Measurements from ENCODE around the gene CNTN5. TPM values are rescaled to one million over a fixed set of nuclear protein-coding genes. Genes with fewer than 3 reads are reported as not detected.

Gene CNTN5
- total RNA-seq, 4 donors from 2014 or later = not detected

GRCh38 chr11:99464985-99465384, 444.2 kb downstream of the CNTN5 start:
- TF ChIP-seq EP300 (IDR thresholded peaks at IDR 0.05) (no peak), POLR2AphosphoS5 (IDR thresholded peaks at IDR 0.05) (no peak)
- DNase-seq (ENCODE audit: low spot score in 2 of 2) = no peak
- Histone ChIP-seq H3K4me3 (no peak overlapping the region), H3K27ac (no peak overlapping the region), H3K27me3 (no peaks in the 10 kb centered on the region), H3K36me3 (no peaks in the 10 kb centered on the region), H3K9me3 (no peaks in the 10 kb centered on the region), H3K4me1 (no peaks in the 10 kb centered on the region)
- 74% methylated on average over 2 of the region's 2 CpGs for WGBS

- TF ChIP-seq CTCF (IDR thresholded peaks at IDR 0.05) (no peak), EP300 (IDR thresholded peaks at IDR 0.05) (no peak), POLR2A (IDR thresholded peaks at IDR 0.05) (no peak), POLR2AphosphoS5 (IDR thresholded peaks at IDR 0.05) (no peak)
- no peaks in the 10 kb centered on the region for H3K27me3 ChIP-seq
- 63% methylated on average over 1 of the region's 1 CpG for WGBS
- no peaks in the 10 kb centered on the region for H3K9me3 ChIP-seq
- no peaks in the 10 kb centered on the region for H3K36me3 ChIP-seq
- no peaks in the 10 kb centered on the region for H3K4me1 ChIP-seq
- H3K4me3 ChIP-seq = no peak overlapping the region
- H3K27ac ChIP-seq = no peak overlapping the region
- DNase-seq (ENCODE audit: low spot score in 2 of 2) = no peak
Measured at GRCh38 chr11:99489581-99489980, 468.8 kb downstream of the CNTN5 start.

- no peak for DNase-seq (ENCODE audit: low spot score in 2 of 2)
- Histone ChIP-seq H3K4me1 (no peaks in the 10 kb centered on the region), H3K4me3 (no peak overlapping the region), H3K36me3 (no peaks in the 10 kb centered on the region), H3K27ac (no peak overlapping the region), H3K9me3 (no peaks in the 10 kb centered on the region), H3K27me3 (no peaks in the 10 kb centered on the region)
- 86% methylated on average over 4 of the region's 4 CpGs for WGBS
- TF ChIP-seq EP300 (IDR thresholded peaks at IDR 0.05) (no peak), CTCF (IDR thresholded peaks at IDR 0.05) (no peak), POLR2AphosphoS5 (IDR thresholded peaks at IDR 0.05) (no peak), POLR2A (IDR thresholded peaks at IDR 0.05) (no peak)
Measured at GRCh38 chr11:99494065-99494464, 473.3 kb downstream of the CNTN5 start.

- Histone ChIP-seq H3K36me3 (no peaks in the 10 kb centered on the region), H3K9me3 (no peaks in the 10 kb centered on the region), H3K27ac (no peak overlapping the region), H3K4me1 (no peaks in the 10 kb centered on the region), H3K4me3 (no peak overlapping the region), H3K27me3 (no peaks in the 10 kb centered on the region)
- no peak for DNase-seq (ENCODE audit: low spot score in 2 of 2)
- WGBS = 46% methylated on average over 2 of the region's 2 CpGs
- TF ChIP-seq POLR2A (IDR thresholded peaks at IDR 0.05) (no peak), EP300 (IDR thresholded peaks at IDR 0.05) (no peak), POLR2AphosphoS5 (IDR thresholded peaks at IDR 0.05) (no peak)
Measured at GRCh38 chr11:99501655-99502054, 480.9 kb downstream of the CNTN5 start.

GRCh38 chr11:99505316-99505715, 484.6 kb downstream of the CNTN5 start:
- H3K36me3 ChIP-seq = no peaks in the 10 kb centered on the region
- DNase-seq (ENCODE audit: low spot score in 2 of 2) = no peak
- 48% methylated on average over 1 of the region's 1 CpG for WGBS
- H3K27me3 ChIP-seq = no peaks in the 10 kb centered on the region
- no peaks in the 10 kb centered on the region for H3K9me3 ChIP-seq
- TF ChIP-seq POLR2AphosphoS5 (IDR thresholded peaks at IDR 0.05) = no peak
- no peak for TF ChIP-seq CTCF (IDR thresholded peaks at IDR 0.05)
- TF ChIP-seq EP300 (IDR thresholded peaks at IDR 0.05) = no peak
- no peak for TF ChIP-seq POLR2A (IDR thresholded peaks at IDR 0.05)
- H3K27ac ChIP-seq = no peak overlapping the region
- no peak overlapping the region for H3K4me3 ChIP-seq
- no peaks in the 10 kb centered on the region for H3K4me1 ChIP-seq

GRCh38 chr11:99505831-99506230, 485.1 kb downstream of the CNTN5 start:
- no peak for TF ChIP-seq EP300 (IDR thresholded peaks at IDR 0.05)
- no peak for TF ChIP-seq POLR2AphosphoS5 (IDR thresholded peaks at IDR 0.05)
- no peak for TF ChIP-seq CTCF (IDR thresholded peaks at IDR 0.05)
- no peak for TF ChIP-seq POLR2A (IDR thresholded peaks at IDR 0.05)

More at GRCh38 chr11:99505831-99506230, 485.1 kb downstream of the CNTN5 start:
- Histone ChIP-seq H3K4me1 (no peaks in the 10 kb centered on the region), H3K27me3 (no peaks in the 10 kb centered on the region), H3K4me3 (no peak overlapping the region), H3K27ac (no peak overlapping the region), H3K36me3 (no peaks in the 10 kb centered on the region), H3K9me3 (no peaks in the 10 kb centered on the region)
- WGBS = 77% methylated on average over 4 of the region's 4 CpGs
- DNase-seq (ENCODE audit: low spot score in 2 of 2) = no peak

Data from suprapubic skin (tissue), 4 donors.